Stimulated activated CD4-positive, alpha-beta T cell treated with anti-CD3 and anti-CD28 coated beads, Interleukin-12 subunit alpha, Interleukin-12 subunit beta, amount 100 ng/mL, for 48 hours (primary cell): ENCODE results near the gene SPRY4.
"Not testable (repeated sequence)": the region's sequence is repeated elsewhere in the genome, so short reads cannot be mapped to it uniquely, and the experiment has no call there.

Experiments
- DNase-seq, 3 donors: peaks; one replicate each; pipeline ENCODE4 v3.0.0-alpha.2; 2020; ENCODE audit warnings: low read depth in 2 of 3, low spot score in 1 of 3

Gene SPRY4, protein sequence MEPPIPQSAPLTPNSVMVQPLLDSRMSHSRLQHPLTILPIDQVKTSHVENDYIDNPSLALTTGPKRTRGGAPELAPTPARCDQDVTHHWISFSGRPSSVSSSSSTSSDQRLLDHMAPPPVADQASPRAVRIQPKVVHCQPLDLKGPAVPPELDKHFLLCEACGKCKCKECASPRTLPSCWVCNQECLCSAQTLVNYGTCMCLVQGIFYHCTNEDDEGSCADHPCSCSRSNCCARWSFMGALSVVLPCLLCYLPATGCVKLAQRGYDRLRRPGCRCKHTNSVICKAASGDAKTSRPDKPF

DNA sequence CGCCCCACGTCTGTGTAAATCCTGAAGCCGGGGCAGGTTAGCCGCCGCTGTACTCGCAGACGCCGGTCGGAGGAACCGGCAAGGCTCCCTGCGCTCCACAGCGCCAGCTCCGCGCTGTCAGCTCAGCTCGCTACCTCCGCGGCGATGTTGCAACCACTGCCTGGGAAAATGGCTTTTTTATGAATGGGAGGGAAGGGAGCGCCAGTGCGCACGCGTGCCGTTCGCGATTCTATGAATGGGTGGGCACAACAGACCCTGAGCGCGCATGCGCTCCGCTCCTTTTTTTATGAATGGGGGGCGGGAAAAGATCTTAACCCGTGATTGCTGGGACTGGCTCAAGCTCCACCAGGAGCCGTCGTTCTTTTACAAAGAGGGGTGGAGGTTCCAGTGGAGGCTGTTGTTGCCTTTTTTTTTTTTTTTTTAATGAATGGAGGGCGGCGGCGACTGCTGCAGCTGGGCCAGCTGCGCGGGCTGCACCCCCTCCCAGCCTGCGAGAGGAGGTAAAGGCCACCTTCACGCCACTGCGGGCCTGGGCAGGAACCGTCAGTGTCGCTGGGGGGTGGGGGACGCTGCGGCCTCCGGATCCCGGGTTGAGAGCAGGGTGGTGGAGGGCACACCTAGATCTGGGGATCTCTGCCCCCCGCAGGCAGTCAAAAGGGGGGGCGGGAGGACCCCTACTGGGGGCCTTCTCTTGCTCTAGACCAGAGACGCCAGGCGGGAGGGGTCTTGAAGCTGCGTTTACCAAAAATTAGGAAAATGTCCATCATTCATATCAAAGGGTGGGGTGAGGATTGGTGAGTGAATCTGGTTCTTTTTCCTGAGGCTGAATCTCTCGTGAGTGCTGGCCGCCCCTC, at the start of gene SPRY4:
TSS of gene SPRY4 (minus strand) at position 151 of the 854 bp plus-strand sequence. CDS start 9,913 bp downstream, outside the sequence.
- DNase-seq = peak; percentile 82 to 87 (median 84)

DNA sequence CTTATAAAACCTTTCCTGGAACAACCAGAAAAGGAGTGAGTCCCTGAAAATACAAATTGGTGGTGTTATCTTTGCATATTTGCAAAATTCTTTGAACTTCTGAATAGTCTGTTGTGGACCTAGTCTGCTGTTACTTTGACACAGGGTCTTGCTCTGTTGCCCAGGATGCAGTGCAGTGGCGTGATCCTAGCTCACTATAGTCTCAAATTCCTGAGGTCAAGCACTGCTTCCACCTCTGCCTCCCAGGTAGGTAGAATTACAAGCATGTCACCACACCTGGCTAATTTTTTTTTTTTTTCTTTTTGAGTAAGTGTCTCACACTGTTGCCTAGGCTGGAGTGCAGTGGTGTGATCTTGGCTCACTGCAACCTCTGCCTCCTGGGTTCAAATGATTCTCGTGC, 43.7 kb upstream of the SPRY4 start:
- DNase-seq = no peak

DNA sequence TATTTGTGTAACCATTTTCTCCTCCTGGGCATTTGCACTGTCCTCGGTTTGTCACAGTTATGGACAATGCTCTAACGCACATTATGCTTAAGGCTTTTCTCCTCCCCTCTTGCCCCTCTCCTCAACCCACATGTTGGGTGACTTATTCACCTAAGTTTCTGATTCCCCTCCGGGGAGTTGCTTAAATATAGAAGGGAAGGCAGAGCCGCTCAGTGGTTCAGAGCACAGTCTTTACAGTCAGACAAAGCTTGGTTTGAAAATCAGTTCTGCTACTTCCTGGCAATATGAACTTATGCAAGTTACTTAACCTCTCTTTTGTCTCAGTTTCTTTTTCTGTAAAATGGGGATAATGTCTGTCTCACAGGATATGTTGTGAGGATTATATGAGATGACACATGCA, 41.2 kb upstream of the SPRY4 start:
- DNase-seq = no peak

DNA sequence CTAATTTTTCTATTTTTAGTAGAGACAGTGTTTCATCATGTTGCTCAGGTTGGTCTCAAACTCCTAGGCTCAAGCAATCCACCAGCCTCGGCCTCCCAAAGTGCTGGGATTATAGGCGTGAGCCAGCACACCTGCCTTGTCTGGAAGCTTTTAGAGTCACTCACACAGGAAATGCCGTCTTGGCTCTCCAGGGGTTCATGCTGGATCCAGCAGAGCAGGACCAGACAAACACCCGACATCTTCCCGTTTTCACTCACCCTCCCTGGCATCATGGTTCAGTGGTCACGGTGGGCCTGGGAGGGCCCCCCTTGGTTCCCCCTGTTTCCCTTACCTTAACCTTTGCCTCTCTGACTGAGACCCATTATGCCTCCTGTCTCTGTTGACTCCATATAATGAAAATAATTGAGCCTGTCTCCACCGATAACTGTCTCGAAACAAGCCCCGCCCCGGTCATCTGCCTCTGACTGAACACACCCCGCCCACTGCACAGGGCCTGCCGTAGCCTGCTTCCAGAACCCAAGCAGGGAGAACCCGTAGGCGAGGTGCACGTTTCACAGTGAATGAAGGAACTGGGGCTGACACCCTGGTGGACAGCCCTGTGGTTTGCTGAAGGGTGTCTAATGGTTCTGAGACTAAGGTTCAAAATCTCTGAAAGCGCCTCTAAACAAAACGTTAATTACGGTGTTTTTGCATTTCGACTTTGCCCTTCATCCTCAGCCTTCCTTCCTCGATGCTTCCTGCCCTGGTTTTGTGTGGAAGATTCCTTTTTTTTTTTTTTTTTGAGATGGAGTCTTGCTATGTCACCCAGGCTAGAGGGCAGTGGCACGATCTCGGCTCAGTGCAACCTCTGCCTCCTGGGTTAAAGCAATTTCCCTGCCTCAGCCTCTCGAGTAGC, 39.7 kb upstream of the SPRY4 start:
- no peak for DNase-seq

DNA sequence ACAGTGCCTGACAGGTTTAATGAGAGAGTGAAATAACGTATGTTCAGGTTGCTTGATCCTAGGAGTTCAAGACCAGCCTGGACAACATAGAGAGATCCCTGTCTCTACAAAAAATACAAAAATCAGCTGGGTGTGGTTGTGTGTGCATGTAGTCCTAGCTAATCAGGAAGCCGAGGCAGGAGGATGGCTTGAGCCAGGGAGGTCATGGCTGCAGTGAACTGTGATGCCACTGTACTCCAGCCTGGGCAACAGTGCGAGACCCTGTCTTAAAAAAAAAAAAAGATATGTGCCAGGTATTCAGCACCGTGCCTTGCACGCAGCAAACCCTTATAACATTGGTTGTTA, 38.8 kb upstream of the SPRY4 start:
- no peak for DNase-seq

DNA sequence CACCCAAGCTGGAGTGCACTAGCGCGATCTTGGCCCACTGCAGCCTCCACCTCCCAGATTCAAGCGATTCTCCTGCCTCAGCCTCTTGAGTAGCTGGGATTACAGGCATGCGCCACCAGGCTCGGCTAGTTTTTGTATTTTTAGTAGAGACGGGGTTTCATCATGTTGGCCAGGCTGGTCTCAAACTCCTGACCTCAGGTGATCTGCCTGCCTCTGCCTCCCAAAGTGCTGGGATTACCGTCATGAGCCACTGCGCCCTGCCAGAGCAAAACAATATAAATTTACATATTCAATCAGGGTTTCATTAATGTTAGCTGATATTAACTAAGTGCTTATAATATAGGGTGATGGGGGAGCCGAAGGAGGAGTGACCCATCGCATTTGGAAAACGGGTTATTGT, 37.4 kb upstream of the SPRY4 start:
- not testable (repeated sequence) for DNase-seq

DNA sequence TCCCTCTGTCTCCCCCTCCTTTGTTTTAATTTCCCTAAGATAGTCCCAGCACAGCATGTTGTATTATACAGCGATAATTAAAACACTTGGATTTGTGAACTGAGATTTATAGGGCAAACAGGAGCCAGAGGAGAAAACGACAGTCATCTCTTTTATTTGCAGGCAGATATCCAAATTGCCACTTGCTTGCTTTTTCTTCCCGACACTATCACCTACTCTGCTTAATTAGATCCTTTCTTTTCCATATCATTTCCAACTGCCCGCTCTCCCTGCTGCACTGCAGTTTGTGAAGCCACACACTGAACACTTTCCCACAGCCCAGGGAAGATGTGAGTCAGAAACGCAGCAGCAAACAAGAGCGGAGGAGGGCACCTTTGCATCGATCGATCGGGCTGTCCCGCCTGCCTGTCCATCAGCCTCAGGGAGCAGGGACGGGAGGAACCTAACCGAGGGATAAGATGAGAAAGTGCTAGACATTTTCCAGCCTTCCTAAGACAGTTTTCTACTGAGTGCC, 35.8 kb upstream of the SPRY4 start:
- DNase-seq = no peak

DNA sequence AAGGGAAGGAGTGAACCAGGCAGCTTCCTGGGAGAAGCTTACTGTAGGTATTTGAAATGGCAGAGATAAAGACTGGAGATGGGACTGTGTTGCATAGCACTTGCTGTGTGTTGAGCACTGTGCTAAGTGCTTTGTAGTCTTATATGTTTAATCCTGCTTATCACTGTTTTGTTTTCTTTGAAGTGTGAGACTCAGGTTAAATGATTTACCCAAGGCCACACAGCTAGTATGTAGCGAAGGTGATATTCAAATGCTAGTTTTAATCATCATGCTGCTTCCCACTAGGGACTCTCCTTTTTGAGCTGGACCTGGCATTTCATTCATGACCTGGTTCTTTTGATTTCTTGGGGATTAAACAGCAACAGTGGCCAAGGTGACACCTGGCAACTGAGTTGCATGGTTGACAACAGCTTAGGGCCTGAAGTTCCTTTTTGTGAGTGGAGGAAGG, 35.3 kb upstream of the SPRY4 start:
- no peak for DNase-seq

DNA sequence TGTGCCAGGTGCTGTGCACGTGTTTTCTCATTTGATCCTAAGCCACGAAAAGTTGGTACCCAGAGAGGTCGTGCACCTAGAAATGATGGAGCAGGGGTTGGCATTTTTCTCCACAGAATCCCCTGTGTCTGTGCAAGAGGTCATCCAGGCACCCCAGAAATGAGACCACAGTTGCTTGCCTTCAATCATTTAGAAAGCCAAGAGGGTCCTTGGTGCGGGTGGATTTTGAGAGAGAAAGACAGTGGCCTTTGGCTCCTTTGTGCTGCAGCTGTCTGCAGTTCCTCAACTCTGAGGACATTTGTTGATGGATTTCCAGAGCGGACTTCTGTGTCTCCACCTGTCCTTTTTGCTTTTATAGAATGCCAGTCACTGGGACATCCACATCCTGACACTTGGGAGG, 33.8 kb upstream of the SPRY4 start:
- DNase-seq = no peak

DNA sequence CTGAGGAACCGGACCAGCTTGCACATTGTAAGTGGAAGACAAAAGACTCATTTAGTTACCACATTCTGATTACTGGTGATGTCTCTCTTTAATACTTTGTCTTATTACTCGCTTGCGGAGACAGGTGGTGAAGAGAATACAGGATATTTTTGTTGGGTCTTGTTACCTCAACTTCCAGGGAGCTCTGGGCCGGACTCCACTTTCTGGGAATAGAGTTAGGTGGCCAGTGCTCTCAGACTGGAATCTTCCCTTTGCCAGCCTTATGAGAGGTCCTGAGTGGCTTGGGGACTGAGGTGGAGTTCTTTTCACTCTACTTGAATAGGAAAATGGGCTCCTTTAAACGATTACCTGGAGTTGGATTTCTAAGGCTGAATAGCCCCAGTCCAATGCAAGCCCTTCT, 33.3 kb upstream of the SPRY4 start:
- no peak for DNase-seq

DNA sequence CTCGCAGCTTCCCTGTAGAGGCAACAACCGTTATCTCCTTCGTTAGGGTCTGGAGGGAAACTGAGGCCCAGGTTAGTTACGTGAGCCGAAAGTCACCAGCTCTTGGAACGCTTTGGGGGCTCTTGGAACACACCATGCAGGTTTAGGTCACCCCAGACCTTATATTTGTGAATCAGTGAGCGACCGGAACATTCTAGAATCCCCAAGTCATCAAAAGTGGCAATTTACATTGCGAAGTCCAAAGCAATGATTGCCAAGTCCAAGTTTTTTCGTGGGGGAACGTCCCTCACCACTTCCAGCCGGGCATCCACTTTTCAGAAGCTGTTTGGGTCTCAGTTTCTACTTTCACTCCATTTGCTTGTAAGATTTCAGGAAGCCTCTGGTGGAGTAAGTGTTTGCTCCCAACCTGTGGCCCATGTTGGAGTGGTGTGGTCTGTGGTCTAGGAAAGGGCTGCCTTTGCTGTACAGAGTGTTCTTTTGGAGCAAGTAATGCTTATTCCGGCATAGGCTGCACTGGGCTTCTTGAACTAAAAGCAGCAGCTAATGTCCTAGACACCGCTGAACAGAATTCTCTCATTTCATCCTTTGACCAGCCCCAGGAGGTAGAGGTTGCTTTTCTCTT, 32.8 kb upstream of the SPRY4 start:
- DNase-seq = no peak

DNA sequence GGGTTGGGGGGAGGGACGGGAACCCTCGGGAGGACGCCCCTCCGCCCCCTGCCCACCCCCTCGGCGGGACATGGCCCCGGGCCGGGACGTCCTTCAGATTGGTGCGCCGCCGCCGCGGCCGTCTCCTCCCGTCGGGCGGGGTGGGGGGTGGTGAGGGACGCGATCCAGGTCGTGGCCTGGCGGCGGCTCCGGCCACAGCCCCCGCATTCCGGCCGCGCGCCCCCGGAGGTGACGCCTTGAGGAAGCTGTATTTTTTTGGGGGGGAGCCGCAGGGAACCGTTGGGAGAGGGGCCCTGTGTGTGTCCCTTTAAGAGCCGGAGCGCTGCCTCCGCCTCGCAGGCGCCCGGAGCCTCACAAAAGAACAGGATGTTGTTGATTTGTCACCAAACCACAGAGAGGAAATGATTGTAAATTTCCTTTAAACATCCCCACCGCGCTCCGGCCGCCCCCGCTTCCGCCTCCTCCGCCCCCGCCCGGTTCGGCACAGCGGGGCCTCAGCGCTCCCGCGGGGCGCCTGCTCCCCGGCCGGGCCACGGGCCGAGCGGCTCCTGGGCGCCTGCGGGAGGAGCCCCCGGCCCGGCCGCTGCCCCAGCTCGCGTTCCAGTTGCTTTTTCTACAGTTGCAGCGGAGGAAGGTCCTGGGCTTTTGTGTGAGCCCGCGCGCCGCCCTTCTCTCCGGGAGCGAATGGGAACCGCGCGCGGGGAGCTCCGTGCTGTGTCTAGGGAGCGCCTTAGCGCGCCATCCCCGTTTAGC, 32.1 kb upstream of the SPRY4 start:
- DNase-seq = peak; percentile 84 to 91 (median 85)

DNA sequence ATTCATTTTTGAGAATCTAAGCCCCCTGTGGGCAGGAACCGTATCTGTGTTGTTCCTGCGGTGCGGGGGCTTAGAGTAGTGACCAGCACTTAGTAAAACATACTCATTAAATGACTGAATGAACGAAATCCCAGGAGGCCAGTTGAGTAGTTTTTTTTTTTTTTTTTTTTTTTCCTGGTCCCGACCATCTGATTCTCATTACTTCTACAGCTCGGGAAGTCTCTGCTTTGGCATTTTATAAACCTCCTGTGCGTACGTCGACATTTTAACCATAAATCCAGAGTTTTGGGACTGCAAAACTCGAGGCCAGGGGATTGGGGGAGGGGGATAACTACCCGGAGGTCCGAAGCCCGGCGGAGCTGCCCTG, 31.5 kb upstream of the SPRY4 start:
- no peak for DNase-seq

DNA sequence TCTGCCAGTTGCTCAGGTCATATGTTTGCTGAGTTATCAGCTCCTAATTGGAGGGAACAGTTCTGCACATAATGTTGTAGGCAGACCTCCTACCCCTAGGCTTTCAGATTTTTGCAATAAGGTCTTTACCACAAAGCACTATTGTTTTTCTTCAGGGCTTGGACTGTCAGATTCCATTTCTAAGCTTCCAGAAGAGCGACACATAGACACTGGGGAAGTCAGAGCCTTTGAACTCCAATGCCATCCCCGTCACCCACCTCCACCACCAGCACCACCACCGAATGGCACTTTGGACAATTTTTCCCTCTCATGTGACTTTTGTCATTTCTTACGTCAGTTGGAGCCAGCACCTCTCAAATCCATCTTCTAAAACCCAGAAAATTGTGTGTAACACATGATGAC, 28.3 kb upstream of the SPRY4 start:
- no peak for DNase-seq

DNA sequence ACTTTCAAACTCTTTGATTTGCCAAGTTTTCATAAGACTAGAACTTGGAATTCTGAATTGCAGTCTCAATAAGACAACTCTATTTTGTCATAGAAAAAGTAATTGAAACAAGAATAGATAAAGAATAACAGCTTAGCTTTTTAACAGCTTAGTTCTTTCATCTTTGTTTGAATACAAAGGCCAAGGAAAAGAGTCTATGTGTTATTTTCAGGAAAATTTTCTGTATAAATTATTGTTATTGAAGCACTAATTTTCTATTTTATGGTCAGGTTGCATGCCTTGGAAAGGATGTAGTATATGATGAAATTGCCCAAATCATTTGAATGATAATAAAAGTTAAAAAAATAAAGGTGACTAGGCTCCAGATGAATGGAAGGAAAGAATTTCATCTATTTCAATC, 25.2 kb upstream of the SPRY4 start:
- no peak for DNase-seq

DNA sequence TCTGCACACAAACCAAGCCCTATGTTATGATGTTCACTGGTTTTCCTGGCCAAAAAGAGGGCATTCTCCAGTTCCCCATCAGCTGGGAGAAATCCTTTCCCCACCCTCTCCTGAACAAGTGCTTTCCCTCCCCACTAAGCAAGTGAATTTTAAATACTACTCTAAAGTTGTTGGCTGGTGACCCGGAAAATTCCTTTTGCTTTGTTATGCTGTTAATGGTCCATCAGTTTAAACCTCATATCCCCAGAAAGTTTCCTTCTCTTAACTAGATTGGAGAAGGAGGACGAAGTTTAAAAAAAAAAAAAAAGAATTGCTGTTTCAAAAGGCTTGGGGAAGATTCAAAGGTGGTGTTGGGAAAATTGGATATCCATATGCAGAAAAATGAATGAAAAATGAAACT, 21.9 kb upstream of the SPRY4 start:
- DNase-seq = no peak

DNA sequence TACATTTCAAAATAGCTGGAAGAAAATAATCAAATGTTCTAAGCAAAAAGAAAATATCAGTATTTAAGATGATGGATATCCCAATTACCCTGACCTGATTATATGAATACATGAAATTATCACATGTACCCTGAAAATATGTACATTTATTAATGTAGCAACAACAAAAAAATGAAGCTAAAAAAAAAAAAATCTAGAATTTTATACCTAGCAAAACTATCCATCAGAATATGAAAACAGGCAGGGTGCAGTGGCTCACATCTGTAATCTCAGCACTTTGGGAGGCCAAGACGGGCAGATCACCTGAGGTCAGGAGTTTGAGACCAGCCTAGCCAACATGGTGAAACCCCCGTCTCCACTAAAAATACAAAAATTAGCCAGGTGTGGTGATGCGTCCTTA, 20.1 kb upstream of the SPRY4 start:
- DNase-seq = not testable (repeated sequence)

DNA sequence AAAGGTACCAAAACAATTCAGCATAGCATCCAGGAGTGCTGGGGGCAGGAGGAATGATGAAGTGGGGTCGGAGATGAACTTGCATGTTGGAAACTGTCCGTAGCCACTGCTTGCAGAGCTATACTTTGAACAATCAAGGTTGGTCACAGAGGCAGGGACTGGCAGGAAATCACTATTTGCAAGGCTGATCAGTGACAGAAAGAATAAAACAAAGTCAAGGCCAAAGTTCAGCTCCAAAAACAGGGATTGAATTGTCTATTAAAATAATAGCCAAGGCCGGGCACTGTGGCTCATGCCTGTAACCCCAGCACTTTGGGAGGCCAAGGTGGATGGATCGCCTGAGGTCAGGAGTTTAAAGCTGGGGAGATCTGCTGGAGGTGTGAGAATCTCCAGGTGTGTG, 18.7 kb upstream of the SPRY4 start:
- DNase-seq = no peak

DNA sequence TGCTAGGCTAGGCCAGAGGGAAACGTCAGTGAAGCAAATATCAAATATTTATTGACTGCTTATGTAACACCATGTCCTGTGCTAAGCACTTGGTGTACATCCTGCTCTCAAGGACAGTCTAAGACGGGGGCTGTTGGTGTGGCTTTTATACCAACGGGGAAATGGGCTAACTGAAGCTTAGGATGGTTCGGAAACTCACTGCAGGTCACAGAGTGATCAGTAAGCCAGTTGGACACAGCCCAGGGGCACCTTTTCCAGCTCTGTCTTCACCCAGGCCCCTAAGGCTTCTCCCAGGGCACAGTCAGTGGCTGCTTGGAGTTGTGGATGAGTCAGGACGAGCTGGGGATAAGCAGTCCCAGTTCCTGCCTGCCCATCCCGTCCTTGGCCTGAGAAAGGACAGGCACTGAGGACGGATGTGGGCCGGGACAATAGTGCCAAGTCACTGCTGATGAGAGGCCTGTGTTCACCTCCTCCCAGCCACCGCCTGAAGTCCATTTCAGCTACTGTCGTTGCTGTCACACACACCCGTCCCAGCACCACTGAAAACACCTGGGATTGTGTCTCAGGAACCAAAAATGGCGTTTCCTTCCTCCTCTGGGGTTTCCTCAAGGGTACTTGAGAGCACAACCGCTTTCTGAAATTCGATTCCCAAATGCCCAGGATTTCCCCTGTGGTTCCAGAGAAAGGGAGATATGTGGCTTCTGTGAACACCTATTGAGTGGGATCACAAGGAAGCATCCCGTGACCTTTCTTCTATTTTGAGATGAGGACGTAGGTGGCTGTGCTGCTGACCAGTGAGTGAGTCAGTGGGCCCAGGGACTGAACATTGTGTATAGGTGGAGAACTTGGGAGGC, 17.5 kb upstream of the SPRY4 start:
- DNase-seq = no peak
